Erythroblast (primary cell): ENCODE measurements around the gene ISLR2.

Source experiments
- GATA1 ChIP-seq: IDR thresholded peaks from 2 replicates; pipeline ENCODE4 v1.6.1; 2011; ENCODE audit warnings: low read depth, mild to moderate bottlenecking, control low read depth, low read length, moderate library complexity
- POLR2A ChIP-seq: IDR thresholded peaks from 2 replicates; pipeline ENCODE4 v1.6.1; 2011; ENCODE audit warnings: mild to moderate bottlenecking, low read length

DNA sequence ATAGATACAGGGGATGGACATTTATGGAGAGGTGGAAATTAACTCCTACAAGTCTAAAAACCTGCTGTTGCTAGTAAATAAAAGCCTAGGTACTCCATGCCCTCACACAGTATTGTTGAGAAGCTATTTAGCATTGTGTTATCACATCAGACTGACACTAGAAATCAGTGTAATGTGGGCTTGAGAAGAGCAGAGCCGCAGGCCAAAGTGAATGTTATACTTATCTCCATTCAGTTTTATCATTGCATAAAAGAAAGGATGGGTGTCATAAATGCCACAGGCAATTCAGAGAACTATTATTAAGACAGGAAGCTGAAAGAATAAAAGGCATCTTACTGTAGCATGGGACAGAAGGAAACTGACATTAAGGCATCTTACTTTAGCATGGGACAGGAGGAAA lies 29.4 kb downstream of the ISLR2 start:
- TF ChIP-seq POLR2A (no peak), GATA1 (no peak)
